ENCODE measurements around the gene TRAF3IP3.

- no peak for TF ChIP-seq POLR2A (IDR thresholded peaks at IDR 0.05)
- TF ChIP-seq, protein P1, sequence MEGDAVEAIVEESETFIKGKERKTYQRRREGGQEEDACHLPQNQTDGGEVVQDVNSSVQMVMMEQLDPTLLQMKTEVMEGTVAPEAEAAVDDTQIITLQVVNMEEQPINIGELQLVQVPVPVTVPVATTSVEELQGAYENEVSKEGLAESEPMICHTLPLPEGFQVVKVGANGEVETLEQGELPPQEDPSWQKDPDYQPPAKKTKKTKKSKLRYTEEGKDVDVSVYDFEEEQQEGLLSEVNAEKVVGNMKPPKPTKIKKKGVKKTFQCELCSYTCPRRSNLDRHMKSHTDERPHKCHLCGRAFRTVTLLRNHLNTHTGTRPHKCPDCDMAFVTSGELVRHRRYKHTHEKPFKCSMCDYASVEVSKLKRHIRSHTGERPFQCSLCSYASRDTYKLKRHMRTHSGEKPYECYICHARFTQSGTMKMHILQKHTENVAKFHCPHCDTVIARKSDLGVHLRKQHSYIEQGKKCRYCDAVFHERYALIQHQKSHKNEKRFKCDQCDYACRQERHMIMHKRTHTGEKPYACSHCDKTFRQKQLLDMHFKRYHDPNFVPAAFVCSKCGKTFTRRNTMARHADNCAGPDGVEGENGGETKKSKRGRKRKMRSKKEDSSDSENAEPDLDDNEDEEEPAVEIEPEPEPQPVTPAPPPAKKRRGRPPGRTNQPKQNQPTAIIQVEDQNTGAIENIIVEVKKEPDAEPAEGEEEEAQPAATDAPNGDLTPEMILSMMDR (IDR thresholded peaks at IDR 0.05) = no peak
These were observed 5.3 kb downstream of the TRAF3IP3 start for GRCh38 chr1:209761011-209761635.

All from esophagus squamous epithelium (tissue), 4 donors.